ENCODE results near the gene PIGZ.
A peak's percentile ranks its signal among the peaks of the same experiment; 100 is the strongest.

The PIGZ gene, protein sequence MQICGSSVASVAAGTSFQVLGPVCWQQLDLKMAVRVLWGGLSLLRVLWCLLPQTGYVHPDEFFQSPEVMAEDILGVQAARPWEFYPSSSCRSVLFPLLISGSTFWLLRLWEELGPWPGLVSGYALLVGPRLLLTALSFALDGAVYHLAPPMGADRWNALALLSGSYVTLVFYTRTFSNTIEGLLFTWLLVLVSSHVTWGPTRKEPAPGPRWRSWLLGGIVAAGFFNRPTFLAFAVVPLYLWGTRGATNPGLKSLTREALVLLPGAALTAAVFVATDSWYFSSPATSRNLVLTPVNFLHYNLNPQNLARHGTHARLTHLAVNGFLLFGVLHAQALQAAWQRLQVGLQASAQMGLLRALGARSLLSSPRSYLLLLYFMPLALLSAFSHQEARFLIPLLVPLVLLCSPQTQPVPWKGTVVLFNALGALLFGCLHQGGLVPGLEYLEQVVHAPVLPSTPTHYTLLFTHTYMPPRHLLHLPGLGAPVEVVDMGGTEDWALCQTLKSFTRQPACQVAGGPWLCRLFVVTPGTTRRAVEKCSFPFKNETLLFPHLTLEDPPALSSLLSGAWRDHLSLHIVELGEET

DNA sequence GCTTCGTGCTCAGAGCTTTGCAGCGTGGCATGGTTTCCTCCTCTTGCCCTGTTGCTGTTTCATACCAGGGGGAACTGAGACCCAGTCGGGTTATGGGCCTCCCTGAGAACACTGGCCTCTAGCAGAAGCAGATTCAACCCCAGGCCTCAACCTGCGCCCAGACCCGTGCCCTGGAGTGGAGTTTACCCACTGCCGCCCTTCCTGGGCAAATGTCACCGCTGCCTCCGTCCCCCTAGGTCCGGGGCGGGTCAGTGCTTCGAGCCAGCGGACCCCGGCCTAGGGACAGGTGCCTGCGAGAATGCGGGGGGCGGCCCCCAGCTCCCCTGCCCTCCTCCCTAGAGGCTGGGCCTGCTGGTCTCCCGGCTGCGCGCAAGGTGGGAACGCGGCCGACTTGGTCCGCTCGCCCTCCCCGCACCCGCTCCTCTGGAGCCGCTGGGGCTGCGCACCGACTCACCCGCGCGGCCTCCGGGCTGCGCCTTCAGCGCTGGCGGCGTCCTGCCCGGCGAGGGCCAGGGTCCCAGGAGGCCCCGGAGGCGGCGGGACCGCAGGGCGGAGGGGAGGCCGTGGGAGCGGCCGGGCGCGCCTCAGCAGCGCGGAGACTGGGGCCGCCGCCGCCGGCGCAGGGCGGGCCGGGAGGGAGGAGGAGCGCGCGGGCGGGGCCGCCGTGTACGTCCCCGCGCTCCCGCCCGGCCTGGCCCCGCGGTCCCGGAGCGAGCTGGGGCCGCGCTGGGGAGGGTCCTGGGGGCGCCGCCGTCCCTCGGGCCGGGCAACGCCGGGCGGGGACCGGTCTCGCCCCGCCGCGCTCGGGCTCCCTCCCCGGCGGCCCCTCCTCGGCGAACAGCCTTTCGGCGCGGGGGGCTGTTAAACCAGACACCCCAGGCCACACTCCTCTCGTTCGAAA lies at the start of gene PIGZ:
TSS of gene PIGZ (minus strand) at position 601 of the 901 bp plus-strand sequence. CDS start 16,802 bp downstream, outside the sequence.
- DNase-seq (ENCODE audit: low read depth in 2 of 2): no peak

GRCh38 chr3:197017003-197017402 lies 48.4 kb upstream of the PIGZ start:
- no peak for DNase-seq (ENCODE audit: low read depth in 2 of 2)

DNA sequence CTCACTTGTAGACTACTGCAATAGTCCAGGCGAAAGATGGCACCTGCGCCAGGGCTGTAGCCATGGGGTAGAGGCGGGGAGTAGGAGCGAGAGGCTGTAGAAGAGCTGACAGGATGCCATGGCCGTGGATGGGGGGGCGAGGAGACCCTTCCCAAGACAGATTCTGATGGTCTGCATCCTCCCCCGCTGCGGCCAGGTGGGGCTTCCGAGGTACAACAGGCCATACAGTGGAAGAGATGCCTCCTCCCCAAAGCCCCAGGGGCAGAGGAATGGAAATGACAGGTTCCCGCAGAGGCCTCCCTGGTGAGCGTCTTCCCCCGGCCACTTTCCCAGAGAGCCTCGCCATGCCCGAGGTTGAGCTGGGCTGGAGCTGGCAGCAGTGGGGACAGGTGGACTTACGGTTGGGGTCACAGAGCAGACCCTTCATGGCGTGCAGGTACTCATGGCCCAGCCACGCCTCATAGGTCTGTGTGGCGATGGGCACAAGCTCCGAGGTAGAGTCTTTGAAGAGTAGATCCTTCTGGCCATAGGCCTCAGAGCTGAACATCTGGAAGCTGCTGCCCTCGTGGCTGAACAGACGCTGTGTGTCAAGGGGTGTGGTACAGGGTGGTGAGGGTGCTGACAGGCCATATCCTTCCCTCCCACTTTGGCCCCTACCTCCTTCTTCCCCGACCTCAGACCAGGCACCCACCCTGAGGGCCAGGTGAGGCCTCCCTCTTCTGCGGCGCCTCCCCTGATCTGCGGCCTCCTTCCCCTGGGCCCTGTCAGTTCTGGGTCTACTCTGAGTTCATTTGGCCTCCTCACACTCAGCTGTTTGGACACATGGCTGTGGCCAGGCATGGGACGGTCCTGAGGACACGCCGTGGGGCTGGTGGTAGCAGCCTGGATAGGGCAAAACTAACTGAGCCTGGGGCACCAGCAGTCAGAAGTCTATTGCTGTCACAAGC lies 47.4 kb upstream of the PIGZ start:
- no peak for DNase-seq (ENCODE audit: low read depth in 2 of 2)

- no peak for DNase-seq (ENCODE audit: low read depth in 2 of 2)
These were observed 46.4 kb upstream of the PIGZ start for GRCh38 chr3:197014942-197015575.

DNA sequence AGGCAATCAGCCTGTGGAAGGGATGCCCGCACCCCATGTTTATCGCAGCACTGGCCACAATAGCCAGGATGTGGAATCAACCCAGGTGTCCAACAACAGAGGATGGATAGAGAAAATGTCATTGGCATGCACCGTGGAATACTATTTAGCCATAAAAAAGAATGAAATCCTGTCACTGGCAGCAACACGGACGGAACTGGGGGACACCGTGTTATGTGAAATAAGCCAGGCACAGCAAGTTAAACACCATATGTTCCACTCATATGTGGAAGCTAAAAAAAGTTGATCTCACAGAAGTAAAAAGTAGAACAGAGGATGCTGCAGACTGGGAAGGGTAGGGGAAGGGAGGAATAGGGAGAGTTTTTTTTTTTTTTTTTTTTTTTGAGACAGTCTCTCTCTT lies 45.4 kb upstream of the PIGZ start:
- DNase-seq (ENCODE audit: low read depth in 2 of 2): no peak

DNA sequence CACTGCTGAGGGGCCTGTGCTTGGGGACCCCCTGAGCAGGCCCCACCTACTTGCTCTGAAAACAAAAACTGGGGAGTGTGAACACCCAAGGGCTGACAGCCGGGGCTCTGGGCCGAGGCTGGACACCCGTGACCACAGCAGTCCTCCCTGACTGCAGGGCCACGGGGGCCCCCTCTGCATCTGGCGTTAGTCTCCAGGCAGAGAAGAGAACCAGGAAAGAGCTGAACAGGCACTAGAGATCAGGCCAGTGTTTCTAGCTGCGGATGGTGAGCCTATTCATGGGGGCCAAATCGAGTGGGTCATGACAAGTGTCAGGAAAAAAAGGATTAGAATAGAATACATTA lies 43.9 kb upstream of the PIGZ start:
- no peak for DNase-seq (ENCODE audit: low read depth in 2 of 2)

- no peak for DNase-seq (ENCODE audit: low read depth in 2 of 2)
These were observed 43.3 kb upstream of the PIGZ start for GRCh38 chr3:197011780-197012539.

GRCh38 chr3:197010556-197011351 lies 42.1 kb upstream of the PIGZ start:
- DNase-seq (ENCODE audit: low read depth in 2 of 2): no peak

DNA sequence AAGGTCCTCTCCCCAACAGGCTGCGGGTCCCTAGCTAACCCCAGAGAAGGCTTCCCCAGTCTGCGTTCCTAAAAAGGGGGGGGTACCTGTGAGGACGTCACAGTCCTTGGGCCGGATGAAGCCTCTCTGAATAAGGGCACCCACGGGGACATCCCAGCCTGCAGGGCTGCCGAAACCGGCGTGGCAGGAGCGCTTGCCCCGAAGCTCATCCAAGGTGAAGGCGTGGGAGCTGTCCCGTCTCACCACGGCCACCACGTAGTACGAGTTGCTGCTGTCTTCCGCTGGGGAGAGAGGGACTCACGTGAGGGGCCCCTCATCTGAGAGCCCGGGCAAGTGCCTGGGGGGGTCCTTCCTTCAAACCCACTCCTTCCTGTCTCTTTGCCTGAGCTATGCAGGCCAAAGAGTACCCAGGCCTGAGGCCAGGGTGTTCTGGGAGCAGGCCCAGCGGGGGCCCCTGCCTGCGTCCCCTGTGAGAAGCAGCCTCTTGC lies 40.9 kb upstream of the PIGZ start:
- no peak for DNase-seq (ENCODE audit: low read depth in 2 of 2)

DNA sequence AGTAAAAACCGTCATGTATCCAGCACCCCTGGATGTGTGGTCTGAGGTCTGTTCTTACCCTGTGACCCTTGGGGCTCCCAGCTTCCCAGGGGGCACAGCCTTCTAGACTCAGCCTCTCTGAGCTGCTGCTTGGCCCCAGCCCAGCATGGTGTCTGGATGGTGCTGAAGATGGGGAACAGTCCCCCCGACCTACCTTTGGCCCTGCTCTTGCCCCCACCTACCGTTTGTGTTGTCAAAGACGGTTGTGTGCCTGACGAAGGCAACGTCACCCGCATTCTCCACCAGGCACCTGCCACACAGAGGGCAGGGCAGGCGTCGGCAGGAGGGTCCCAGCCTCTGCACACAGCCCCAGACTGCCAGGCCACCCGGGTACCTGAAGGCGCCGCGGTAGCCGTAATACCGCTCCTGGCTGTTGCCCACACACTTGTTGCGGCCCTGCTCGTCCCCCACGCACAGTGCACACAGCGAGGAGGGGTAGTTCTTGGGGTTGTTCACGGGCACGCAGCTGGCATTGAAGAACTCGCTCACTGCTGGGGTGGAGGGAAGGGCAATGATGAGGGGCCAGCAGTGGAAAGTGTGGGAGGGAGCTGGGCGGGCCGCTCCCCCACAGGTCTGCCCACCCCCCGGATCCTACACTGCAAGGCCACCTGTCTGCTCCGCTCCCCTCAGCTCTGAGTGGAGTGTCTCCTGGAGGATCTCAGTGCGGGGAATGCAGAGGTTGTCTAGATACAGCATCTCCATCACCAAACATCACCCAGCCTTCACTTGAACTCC lies 40.0 kb upstream of the PIGZ start:
- no peak for DNase-seq (ENCODE audit: low read depth in 2 of 2)

GRCh38 chr3:197007953-197008352 lies 39.3 kb upstream of the PIGZ start:
- no peak for DNase-seq (ENCODE audit: low read depth in 2 of 2)

- no peak for DNase-seq (ENCODE audit: low read depth in 2 of 2)
These were observed 38.8 kb upstream of the PIGZ start for GRCh38 chr3:197007296-197007940.

DNA sequence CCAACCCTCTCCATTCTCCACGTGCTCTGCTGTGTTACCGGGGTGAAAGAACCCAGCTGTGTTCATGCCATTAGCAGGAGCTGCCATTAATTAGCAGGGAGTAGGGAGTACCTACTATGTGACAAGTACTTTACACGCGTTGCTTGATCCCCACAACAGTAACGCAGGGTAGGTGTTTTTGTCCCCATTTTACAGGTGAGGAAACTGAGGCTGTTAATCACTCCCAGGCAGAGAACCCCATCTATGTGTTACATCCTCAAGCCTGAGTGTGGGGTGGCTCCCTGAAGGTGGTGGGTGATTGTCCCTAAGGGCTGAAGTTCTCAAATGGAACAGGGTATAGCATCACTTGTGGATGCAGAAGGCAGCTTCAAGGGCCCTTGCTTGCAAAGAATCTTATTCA lies 38.2 kb upstream of the PIGZ start:
- DNase-seq (ENCODE audit: low read depth in 2 of 2): no peak

- no peak for DNase-seq (ENCODE audit: low read depth in 2 of 2)
These were observed 37.8 kb upstream of the PIGZ start for GRCh38 chr3:197006446-197006845.

- DNase-seq (ENCODE audit: low read depth in 2 of 2): no peak
These were observed 35.1 kb upstream of the PIGZ start for GRCh38 chr3:197003461-197004385.

DNA sequence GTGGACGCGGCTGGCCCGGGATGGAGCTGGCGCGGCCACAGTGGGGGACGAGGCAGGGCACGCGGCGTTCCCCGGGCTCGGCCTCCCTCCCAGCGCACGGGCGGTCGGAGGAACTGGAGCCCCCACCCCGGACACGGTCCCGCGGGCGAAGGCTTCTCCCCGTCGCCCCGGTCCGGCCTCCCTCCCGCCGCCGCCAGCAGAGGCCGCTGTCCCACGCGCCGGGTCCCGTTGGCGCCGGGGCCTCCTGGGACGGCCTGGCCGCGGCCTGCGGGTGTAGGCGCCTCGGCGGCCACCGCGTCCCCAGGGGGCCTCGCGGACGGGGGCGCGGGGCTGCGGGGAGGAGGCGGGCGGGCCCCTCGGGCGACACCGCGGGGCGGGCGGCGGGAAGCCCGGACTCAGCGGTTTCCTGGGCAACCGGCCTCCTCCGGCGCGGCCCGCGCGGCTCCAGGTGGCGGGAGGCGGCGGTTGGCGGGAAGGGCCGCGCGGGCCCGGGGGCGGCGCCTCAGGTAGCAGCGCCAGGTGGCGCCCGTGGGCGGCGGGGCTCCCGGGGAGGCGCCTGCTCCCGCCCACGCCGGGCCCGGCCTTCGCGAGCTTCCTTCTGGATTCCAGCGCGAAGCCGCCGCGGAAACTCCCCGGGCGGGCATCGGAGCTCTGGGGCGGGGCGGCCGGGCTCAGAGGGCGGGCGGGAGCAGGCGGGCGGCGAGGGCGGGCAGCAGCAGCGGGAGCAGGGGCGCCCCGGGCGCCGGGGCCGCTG lies 34.2 kb upstream of the PIGZ start:
- peak; percentile 48 to 69 for DNase-seq (ENCODE audit: low read depth in 2 of 2)

All from stimulated activated CD8-positive, alpha-beta memory T cell treated with anti-CD3 and anti-CD28 coated beads, Interleukin-2, amount 100 ng/mL, for 1 hour (primary cell).